SK-MEL-5 (cell line): ENCODE results near the gene SIGLEC15. TPM values are rescaled to one million over a fixed set of nuclear protein-coding genes. Genes with fewer than 3 reads are reported as not detected.
A peak's percentile ranks its signal among the peaks of the same experiment; 100 is the strongest.

Source experiments
- DNase-seq: peaks from one replicate; pipeline ENCODE4 v3.0.0-alpha.2; 2016; ENCODE audit warnings: low read depth, low spot score
- in situ Hi-C: cut with HindIII; loops from 2 replicates; pipeline ENCODE4 v1.10.0; 2016; ENCODE audit warnings: low sequenced_read_pairs, high pct_unique_total_duplicates, low pct_unique_long_range_greater_than_20kb
- polyA plus RNA-seq, 2 experiments: library from polyadenylated mRNA; depleted of rRNA; stranded (reverse); fragments of >200 nt; gene quantifications; 2 replicates each; pipeline ENCODE4 v1.2.3, GENCODE V29; 2015
- total RNA-seq: library from RNA; depleted of rRNA; stranded (reverse); fragments of >200 nt; shearing (Covaris generic); gene quantifications from 2 replicates; pipeline ENCODE4 v1.2.3, GENCODE V29; 2014; rRNA removed

SIGLEC15 gene, protein sequence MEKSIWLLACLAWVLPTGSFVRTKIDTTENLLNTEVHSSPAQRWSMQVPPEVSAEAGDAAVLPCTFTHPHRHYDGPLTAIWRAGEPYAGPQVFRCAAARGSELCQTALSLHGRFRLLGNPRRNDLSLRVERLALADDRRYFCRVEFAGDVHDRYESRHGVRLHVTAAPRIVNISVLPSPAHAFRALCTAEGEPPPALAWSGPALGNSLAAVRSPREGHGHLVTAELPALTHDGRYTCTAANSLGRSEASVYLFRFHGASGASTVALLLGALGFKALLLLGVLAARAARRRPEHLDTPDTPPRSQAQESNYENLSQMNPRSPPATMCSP
- total RNA-seq: 0.05 TPM in 1 of 2 replicates, not detected in the other
- not detected in 2 replicates for polyA plus RNA-seq (2015; cell fraction: cytosol; rRNA removed)
- polyA plus RNA-seq (2015; cell fraction: nucleus; rRNA removed): not detected in 2 replicates

DNA sequence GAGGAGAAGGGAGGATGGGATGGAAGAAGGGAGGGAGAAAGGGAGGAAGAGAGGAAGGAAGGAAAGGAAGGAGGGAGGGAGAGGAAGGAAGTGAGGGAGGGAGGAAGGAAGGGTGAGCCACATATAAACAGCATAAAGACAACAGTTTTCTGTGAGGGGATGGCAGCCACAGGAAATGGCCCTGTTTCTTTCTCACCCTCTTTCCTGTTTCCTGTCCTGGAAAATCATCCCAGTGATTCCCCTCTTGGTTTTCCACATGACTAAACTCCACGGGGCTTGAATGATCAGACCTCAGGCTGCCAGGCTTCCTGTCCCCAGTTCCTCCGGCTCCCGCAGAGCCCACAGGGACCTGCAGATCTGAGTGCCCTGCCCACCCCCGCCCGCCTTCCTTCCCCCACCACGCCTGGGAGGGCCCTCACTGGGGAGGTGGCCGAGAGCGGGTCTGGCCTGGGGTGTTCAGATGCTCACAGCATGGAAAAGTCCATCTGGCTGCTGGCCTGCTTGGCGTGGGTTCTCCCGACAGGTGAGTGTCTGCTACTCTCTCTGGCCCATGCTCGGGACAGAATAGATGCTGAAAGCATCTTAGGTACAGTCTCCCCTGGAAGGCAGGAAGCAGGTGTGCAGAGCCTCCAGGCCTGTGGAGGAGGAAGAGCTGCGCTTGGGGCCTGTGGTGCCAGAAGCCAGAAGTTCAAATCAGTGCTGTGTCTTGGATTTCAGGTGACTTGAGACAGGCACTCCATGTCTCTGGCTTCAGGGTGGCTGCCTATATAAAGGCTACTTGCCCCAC lies at the start of gene SIGLEC15:
TSS of gene SIGLEC15 (plus strand) at position 418 of the 787 bp plus-strand sequence. CDS start at position 472, 54 bp downstream.
- in situ Hi-C loops: no loop called here
- no peak for DNase-seq

GRCh38 chr18:45775743-45776142 lies 49.7 kb upstream of the SIGLEC15 start:
- no peak for DNase-seq
- in situ Hi-C loops: no loop called here

- in situ Hi-C loops: no loop called here
- DNase-seq: no peak
Measured at GRCh38 chr18:45777393-45777792, 48.1 kb upstream of the SIGLEC15 start.

DNA sequence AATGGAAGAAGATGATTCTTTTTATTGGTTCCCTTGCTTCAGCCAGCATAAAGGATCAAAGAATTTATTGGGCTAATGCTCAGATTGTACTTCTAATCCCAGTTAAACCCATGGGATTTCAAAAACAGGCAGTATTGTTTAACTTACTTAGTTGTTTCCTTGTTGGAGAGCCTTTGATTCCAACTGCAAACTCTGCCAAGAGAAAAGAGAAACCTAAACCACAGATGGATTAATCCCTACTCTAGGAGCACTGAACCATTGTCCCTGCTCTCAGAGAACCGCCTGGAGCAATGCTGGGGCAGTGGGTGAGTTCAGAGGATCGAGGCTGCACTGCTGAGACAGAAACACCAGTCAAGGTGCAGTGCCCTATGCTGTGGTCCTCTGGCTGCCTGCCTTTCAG lies 44.9 kb upstream of the SIGLEC15 start:
- in situ Hi-C loops: no loop called here
- peak; percentile 36 for DNase-seq

DNA sequence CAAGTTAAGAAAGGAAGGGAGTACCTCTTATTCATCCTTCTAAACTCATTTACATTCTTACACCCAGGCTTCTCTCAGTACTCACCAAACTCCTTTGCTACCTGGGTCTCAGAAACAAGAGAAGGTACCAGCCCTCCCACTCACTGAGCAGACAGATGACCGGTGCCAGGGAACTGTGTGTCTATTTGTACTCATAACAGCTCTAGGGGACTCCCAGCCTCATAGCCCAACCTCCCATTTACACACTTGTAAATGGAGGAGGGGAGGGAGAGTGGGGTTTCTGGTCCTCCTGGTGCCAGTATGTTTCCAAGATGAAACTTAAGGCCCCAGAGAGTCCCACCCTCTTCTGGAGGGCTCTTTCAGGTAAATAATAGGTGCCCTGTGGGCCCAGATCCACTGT lies 42.8 kb upstream of the SIGLEC15 start:
- in situ Hi-C loops: no loop called here
- DNase-seq: no peak

GRCh38 chr18:45783097-45784075 lies 42.1 kb upstream of the SIGLEC15 start:
- no peak for DNase-seq
- in situ Hi-C loops: no loop called here

DNA sequence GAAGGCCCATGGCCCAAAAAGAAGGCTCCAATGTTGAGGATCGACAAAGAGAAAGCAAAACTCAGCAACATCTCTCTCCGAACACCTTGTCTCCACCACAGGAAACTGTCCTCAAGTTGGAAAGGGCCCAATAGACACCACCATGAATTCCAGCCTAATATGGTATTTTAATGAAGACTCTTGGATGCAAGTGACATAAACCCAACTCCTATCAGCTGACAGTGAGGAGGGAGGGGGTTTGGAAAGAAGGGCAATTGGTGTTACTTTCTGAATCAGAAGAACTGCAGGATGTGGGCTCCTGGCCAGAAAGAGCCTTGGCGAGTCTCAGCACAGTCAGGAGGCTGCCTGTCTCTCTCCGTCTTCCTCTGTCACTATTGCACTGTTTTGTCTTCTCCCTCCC lies 40.3 kb upstream of the SIGLEC15 start:
- no peak for DNase-seq
- in situ Hi-C loops: no loop called here

DNA sequence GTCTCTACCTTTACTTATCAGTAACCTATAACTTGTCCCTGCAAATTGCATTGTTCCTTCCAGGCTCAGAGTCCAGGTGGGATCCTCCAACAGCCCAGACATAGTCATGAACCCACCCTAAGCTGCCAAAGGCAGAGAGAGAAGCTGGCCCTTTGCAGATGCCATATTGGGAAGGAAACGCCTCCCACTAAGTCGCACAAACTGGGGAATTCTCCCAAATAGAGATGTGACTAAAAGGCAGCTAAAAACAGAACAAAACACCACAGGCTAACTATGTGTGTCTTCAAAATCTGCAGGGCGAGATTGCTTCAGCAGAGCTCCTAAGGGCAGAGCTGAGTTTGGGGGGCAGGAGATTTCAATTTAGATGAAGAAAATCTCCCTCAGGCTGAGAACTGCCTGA lies 38.5 kb upstream of the SIGLEC15 start:
- DNase-seq: no peak
- in situ Hi-C loops: no loop called here

GRCh38 chr18:45787346-45787745 lies 38.1 kb upstream of the SIGLEC15 start:
- no peak for DNase-seq
- in situ Hi-C loops: no loop called here

GRCh38 chr18:45788861-45789260 lies 36.6 kb upstream of the SIGLEC15 start:
- no peak for DNase-seq
- in situ Hi-C loops: no loop called here

- DNase-seq: no peak
- in situ Hi-C loops: no loop called here
Measured at GRCh38 chr18:45792506-45793263, 32.8 kb upstream of the SIGLEC15 start.

DNA sequence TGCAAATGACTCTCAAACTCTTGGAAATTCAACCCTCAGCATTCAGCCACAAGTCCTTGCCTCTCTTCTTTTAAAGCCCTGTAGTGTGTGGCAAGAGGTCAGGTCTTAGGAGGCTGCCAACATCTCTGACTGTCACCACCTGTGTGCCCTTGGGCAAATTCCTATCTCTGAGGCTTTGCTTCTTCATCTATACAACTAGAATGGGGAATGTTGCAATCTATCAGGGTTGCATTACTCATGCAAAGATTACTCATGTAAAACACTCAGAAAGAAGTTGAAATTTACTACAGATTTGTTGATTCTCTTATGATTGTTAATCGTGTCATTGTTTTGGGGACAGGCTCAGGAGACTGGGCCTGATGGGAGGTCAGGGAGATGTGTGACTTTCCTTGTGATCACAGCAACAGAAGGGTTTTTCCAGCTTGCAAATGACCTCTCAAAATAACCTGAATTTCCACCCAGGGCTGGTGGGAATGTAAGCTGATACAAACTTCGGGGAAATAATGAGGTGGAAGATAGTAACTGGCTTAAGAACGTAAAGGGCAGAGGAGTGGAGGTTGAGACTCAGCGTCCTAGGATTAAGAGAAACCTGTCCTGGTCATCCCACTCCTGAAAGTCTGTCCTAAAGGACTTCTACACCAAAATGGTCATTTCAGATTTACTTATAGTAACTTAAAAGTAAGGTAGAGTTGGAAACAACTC lies 32.1 kb upstream of the SIGLEC15 start:
- in situ Hi-C loops: no loop called here

GRCh38 chr18:45801416-45802004 lies 24.0 kb upstream of the SIGLEC15 start:
- DNase-seq: no peak
- in situ Hi-C loops: no loop called here

More for the DNA sequence above, 32.1 kb upstream of the SIGLEC15 start:
- DNase-seq: peak; percentile 29

DNA sequence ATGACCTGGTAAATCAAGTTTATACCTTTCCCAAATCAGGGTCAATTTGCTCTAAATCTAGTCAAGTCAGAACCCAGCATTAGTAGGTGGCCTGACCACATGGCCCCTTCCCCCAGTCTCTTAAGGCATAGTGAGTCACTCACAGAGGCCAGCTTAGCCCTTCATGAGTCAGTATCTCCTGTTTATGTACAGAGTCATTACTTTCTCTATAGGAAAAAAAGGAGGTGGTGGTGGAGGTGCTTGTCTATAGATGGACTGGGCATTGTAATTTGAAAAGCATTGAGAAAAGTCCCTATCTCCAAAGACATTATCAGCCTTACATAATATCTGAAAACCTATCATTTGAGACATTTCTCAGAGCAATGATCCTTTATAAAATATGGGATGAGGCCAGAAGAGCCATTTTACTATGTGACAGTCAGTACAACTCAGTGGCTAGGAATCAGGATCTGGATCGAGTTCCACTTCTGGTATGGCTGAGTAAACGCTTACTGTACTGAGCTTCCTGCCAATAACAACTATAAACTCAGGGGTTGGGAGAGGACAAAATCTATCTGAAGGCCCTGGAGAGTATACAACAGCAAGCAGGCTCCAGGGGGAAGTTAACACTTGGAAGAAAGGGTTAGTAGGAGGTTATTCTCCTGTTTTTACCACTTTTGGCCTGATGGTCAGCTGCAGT lies 22.5 kb upstream of the SIGLEC15 start:
- no peak for DNase-seq
- in situ Hi-C loops: no loop called here

- in situ Hi-C loops: no loop called here
- no peak for DNase-seq
Measured at GRCh38 chr18:45805551-45805950, 19.9 kb upstream of the SIGLEC15 start.

DNA sequence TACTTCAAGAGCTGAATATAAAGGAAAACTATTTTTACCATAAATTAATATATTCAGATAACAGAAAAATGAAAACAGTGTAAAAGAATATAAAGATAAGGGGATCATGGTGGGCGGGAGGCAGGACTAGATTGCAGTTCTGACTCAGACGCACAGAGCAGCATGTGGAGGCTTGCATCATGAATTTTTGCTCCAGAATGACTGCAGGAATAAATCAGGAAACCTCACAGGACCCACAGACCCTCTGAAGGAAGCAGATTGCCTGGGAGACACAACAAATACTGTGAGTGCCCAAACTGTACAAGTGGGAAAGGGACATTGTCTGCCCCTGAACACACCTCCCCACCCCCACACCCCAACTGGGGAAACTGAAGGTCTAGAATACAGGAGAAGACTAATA lies 19.2 kb upstream of the SIGLEC15 start:
- in situ Hi-C loops: no loop called here
- DNase-seq: no peak
